Left cardiac atrium (tissue), 4 donors: ENCODE data around the gene GRID2. TPM values are rescaled to one million over a fixed set of nuclear protein-coding genes. Genes with fewer than 3 reads are reported as not detected.

ENCODE experiments used
- ATAC-seq, 2 donors: fragments of 200-7000 bp; cut with Tn5 transposase; one replicate each; pipeline ENCODE4 v1.9.1; 2020; ENCODE audit warnings: mild to moderate bottlenecking in 2 of 2, moderate library complexity in 2 of 2
- DNase-seq: peaks from one replicate; pipeline ENCODE4 v3.0.0-alpha.2; 2020
- intact Hi-C, 2 donors: fragments of 100-400 bp; cut with DNase I; formaldehyde crosslinking; loops; one replicate each; pipeline versions ENCODE4 v1.14.1 to v1.15.1; 2022 to 2023
- total RNA-seq, 2 donors: library from RNA; stranded (reverse); fragmentation: NEBNext Ultra II Directional; extraction: Animal tissue kit (Norgen Biotek cat#: 25700); gene quantifications; one replicate each; pipeline ENCODE4 v1.2.1, GENCODE V29; 2021
- donor health status: DM: no; HTN: yes; CAD: no.
- donor health status: DM: no; HTN: yes; CAD: no; lungs with severe emphysema.
- donor health status: DM: yes; HTN: yes; CAD: no.
- donor health status: Dilated cardiomyopathy.

GRID2 gene
- total RNA-seq, 2 donors from 2014 or later: 0.42 to 1.1 TPM

GRCh38 chr4:92994727-92995126 is 691.0 kb downstream of the GRID2 start:
- ATAC-seq (no peak), DNase-seq (no peak)
- intact Hi-C loops: no loop called here

- no peak for DNase-seq
- ATAC-seq: no peak
- intact Hi-C loops: no loop called here
These were observed 692.8 kb downstream of the GRID2 start for GRCh38 chr4:92996533-92996932.

- intact Hi-C loops: no loop called here
- ATAC-seq (no peak), DNase-seq (no peak)
These were observed 697.1 kb downstream of the GRID2 start for GRCh38 chr4:93000910-93001309.

GRCh38 chr4:93002240-93002639 is 698.5 kb downstream of the GRID2 start:
- intact Hi-C loops: no loop called here
- no peak for DNase-seq
- no peak for ATAC-seq

- intact Hi-C loops: no loop called here
- ATAC-seq (no peak), DNase-seq (no peak)
These were observed 712.6 kb downstream of the GRID2 start for GRCh38 chr4:93016350-93016749.

GRCh38 chr4:93018243-93018642 is 714.5 kb downstream of the GRID2 start:
- ATAC-seq (no peak), DNase-seq (no peak)
- intact Hi-C loops: no loop called here

- ATAC-seq: no peak
- DNase-seq: no peak
- intact Hi-C loops: no loop called here
These were observed 715.0 kb downstream of the GRID2 start for GRCh38 chr4:93018806-93019205.

- intact Hi-C loops: no loop called here
- ATAC-seq: no peak
These were observed 726.0 kb downstream of the GRID2 start for GRCh38 chr4:93029769-93030168.

GRCh38 chr4:93030670-93031069 is 726.9 kb downstream of the GRID2 start:
- ATAC-seq (no peak), DNase-seq (no peak)
- intact Hi-C loops: no loop called here

More at GRCh38 chr4:93029769-93030168, 726.0 kb downstream of the GRID2 start:
- DNase-seq: no peak

- ATAC-seq (no peak), DNase-seq (no peak)
- intact Hi-C loops: no loop called here
These were observed 727.8 kb downstream of the GRID2 start for GRCh38 chr4:93031431-93032098.

- intact Hi-C loops: no loop called here
- ATAC-seq (no peak), DNase-seq (no peak)
These were observed 739.0 kb downstream of the GRID2 start for GRCh38 chr4:93042746-93043145.

- intact Hi-C loops: no loop called here
- ATAC-seq: no peak
- no peak for DNase-seq
These were observed 749.4 kb downstream of the GRID2 start for GRCh38 chr4:93053140-93053539.

GRCh38 chr4:93061826-93062225 is 758.1 kb downstream of the GRID2 start:
- no peak for DNase-seq
- intact Hi-C loops: no loop called here
- ATAC-seq: no peak

- intact Hi-C loops: no loop called here
- DNase-seq: no peak
- ATAC-seq: no peak
These were observed 759.6 kb downstream of the GRID2 start for GRCh38 chr4:93063325-93063724.

GRCh38 chr4:93065790-93066189 is 762.0 kb downstream of the GRID2 start:
- intact Hi-C loops: no loop called here
- no peak for ATAC-seq
- no peak for DNase-seq

GRCh38 chr4:93066749-93067148 is 763.0 kb downstream of the GRID2 start:
- DNase-seq (no peak), ATAC-seq (no peak)
- intact Hi-C loops: no loop called here

- no peak for DNase-seq
- no peak for ATAC-seq
- intact Hi-C loops: no loop called here
These were observed 768.5 kb downstream of the GRID2 start for GRCh38 chr4:93072292-93072691.

- ATAC-seq (no peak), DNase-seq (no peak)
- intact Hi-C loops: no loop called here
These were observed 776.5 kb downstream of the GRID2 start for GRCh38 chr4:93080316-93080715.

- ATAC-seq (no peak), DNase-seq (no peak)
- intact Hi-C loops: no loop called here
These were observed 781.0 kb downstream of the GRID2 start for GRCh38 chr4:93084599-93085305.

- ATAC-seq (no peak), DNase-seq (no peak)
- intact Hi-C loops: no loop called here
These were observed 782.6 kb downstream of the GRID2 start for GRCh38 chr4:93086356-93086755.

GRCh38 chr4:93092765-93093164 is 789.0 kb downstream of the GRID2 start:
- no peak for DNase-seq
- no peak for ATAC-seq
- intact Hi-C loops: no loop called here
